HEK293 (cell line): ENCODE measurements around the gene HERC4.

ENCODE experiments used
- CTCF ChIA-PET: fragments of 350-600 bp; formaldehyde crosslinking; extraction: SDS; loops from one replicate; lab custom pipeline; 2021; ENCODE audit warnings: antibody characterized with exemption; lab: Yijun Ruan, JAX
- POLR2A ChIA-PET: fragments of 300-600 bp; formaldehyde crosslinking; extraction: SDS; loops from one replicate; lab custom pipeline; 2020; ENCODE audit warnings: antibody characterized with exemption, inconsistent platforms; lab: Yijun Ruan, JAX
- H3K27ac ChIP-seq: fragments of 200-500 bp; sonication (Bioruptor generic); 2 replicates; pipeline ENCODE4 v1.5.1; 2014; ENCODE audit warnings: low read depth, low read length, control low read depth, inconsistent platforms; ENCODE audit errors: extremely low read depth
- H3K36me3 ChIP-seq, 2 experiments: fragments of 200-500 bp in 1 of 2; sonication (Bioruptor generic) in 1 of 2; 1 replicate in 1 of 2; 2 replicates in 1 of 2; pipeline ENCODE4 v1.5.1; 2014 to 2017; ENCODE audit warnings: inconsistent platforms in 2 of 2, low read length in 2 of 2; ENCODE audit not compliant: control insufficient read depth in 2 of 2, insufficient read depth in 1 of 2
- H3K4me1 ChIP-seq: fragments of 200-500 bp; sonication (Bioruptor generic); 2 replicates; pipeline ENCODE4 v1.5.1; 2014; ENCODE audit warnings: mild to moderate bottlenecking, low read length, inconsistent platforms; ENCODE audit not compliant: control insufficient read depth, insufficient read depth
- H3K4me3 ChIP-seq: 2 replicates; pipeline ENCODE4 v1.5.1; 2011; ENCODE audit warnings: low read depth, mild to moderate bottlenecking, control low read depth, low read length, moderate library complexity
- H3K9me3 ChIP-seq: fragments of 200-500 bp; sonication (Bioruptor generic); 2 replicates; pipeline ENCODE4 v1.5.1; 2014; ENCODE audit warnings: low read depth, low read length, inconsistent platforms; ENCODE audit not compliant: control insufficient read depth, insufficient read depth
- BCL11B ChIP-seq: fragments of 450-650 bp; formaldehyde crosslinking; IDR thresholded peaks from 2 replicates; pipeline ENCODE4 v1.5.1; 2016; ENCODE audit warnings: low read depth, missing biosample characterization, missing genetic modification characterization
- EGR2 ChIP-seq: fragments of 450-650 bp; formaldehyde crosslinking; IDR thresholded peaks from 2 replicates; pipeline ENCODE4 v1.5.1; 2016; ENCODE audit warnings: low read depth, missing biosample characterization, missing genetic modification characterization
- OVOL3 ChIP-seq: fragments of 450-650 bp; formaldehyde crosslinking; IDR thresholded peaks from 2 replicates; pipeline ENCODE4 v1.5.1; 2016; ENCODE audit warnings: missing biosample characterization, missing genetic modification characterization
- RBAK ChIP-seq: fragments of 450-650 bp; formaldehyde crosslinking; IDR thresholded peaks from 2 replicates; pipeline ENCODE4 v1.5.1; 2016; ENCODE audit warnings: missing biosample characterization, missing genetic modification characterization
- TCF7L2 ChIP-seq: IDR thresholded peaks from 2 replicates; pipeline ENCODE4 v1.6.1; 2011; ENCODE audit warnings: low read depth, mild to moderate bottlenecking, inconsistent platforms, low read length, moderate library complexity, borderline replicate concordance
- YY1 ChIP-seq: fragments of 450-650 bp; formaldehyde crosslinking; IDR thresholded peaks from 2 replicates; pipeline ENCODE4 v1.5.1; 2018; ENCODE audit warnings: missing biosample characterization, missing genetic modification characterization
- ZBTB8A ChIP-seq: fragments of 450-650 bp; formaldehyde crosslinking; IDR thresholded peaks from 2 replicates; pipeline ENCODE4 v1.5.1; 2016; ENCODE audit warnings: missing biosample characterization, missing genetic modification characterization
- ZFHX2 ChIP-seq: fragments of 450-650 bp; formaldehyde crosslinking; conservative IDR thresholded peaks from 2 replicates; pipeline ENCODE4 v1.5.1; 2016; ENCODE audit warnings: missing biosample characterization, missing genetic modification characterization
- ZNF133 ChIP-seq: fragments of 450-650 bp; formaldehyde crosslinking; IDR thresholded peaks from 2 replicates; pipeline ENCODE4 v1.5.1; 2016; ENCODE audit warnings: missing biosample characterization, missing genetic modification characterization
- ZNF157 ChIP-seq: fragments of 450-650 bp; formaldehyde crosslinking; IDR thresholded peaks from 2 replicates; pipeline ENCODE4 v1.5.1; 2016; ENCODE audit warnings: missing biosample characterization, missing genetic modification characterization
- ZNF169 ChIP-seq: fragments of 450-650 bp; formaldehyde crosslinking; IDR thresholded peaks from 2 replicates; pipeline ENCODE4 v1.5.1; 2016; ENCODE audit warnings: missing biosample characterization, missing genetic modification characterization
- ZNF174 ChIP-seq: fragments of 450-650 bp; formaldehyde crosslinking; IDR thresholded peaks from 2 replicates; pipeline ENCODE4 v1.5.0; 2017; ENCODE audit warnings: missing biosample characterization, mild to moderate bottlenecking, missing genetic modification characterization
- ZNF19 ChIP-seq: fragments of 450-650 bp; formaldehyde crosslinking; IDR thresholded peaks from 2 replicates; pipeline ENCODE4; 2016; ENCODE audit warnings: missing biosample characterization, missing genetic modification characterization, low read depth
- ZNF202 ChIP-seq: fragments of 450-650 bp; formaldehyde crosslinking; IDR thresholded peaks from 2 replicates; pipeline ENCODE4 v1.5.1; 2016; ENCODE audit warnings: missing biosample characterization, missing genetic modification characterization, borderline replicate concordance
- ZNF214 ChIP-seq: fragments of 450-650 bp; formaldehyde crosslinking; IDR thresholded peaks from 2 replicates; pipeline ENCODE4 v1.5.1; 2017; ENCODE audit warnings: missing biosample characterization, mild to moderate bottlenecking, missing genetic modification characterization, borderline replicate concordance
- ZNF404 ChIP-seq: fragments of 450-650 bp; formaldehyde crosslinking; IDR thresholded peaks from 2 replicates; pipeline ENCODE4 v1.5.1; 2017; ENCODE audit warnings: missing biosample characterization, missing genetic modification characterization
- ZNF560 ChIP-seq: fragments of 450-650 bp; formaldehyde crosslinking; IDR thresholded peaks from 2 replicates; pipeline ENCODE4 v1.5.1; 2017; ENCODE audit warnings: missing biosample characterization, missing genetic modification characterization, borderline replicate concordance
- ZNF664 ChIP-seq: fragments of 450-650 bp; formaldehyde crosslinking; IDR thresholded peaks from 2 replicates; pipeline ENCODE4 v1.5.1; 2016; ENCODE audit warnings: missing biosample characterization, missing genetic modification characterization
- ZNF776 ChIP-seq: fragments of 450-650 bp; formaldehyde crosslinking; IDR thresholded peaks from 2 replicates; pipeline ENCODE4 v1.5.0; 2017; ENCODE audit warnings: missing biosample characterization, missing genetic modification characterization, borderline replicate concordance
- TF ChIP-seq, protein P1 (sequence below): fragments of 450-650 bp; formaldehyde crosslinking; IDR thresholded peaks from 2 replicates; pipeline ENCODE4 v1.5.1; 2016; ENCODE audit warnings: missing biosample characterization, missing genetic modification characterization
- TF ChIP-seq, protein P2 (sequence below): fragments of 450-650 bp; formaldehyde crosslinking; IDR thresholded peaks from 2 replicates; pipeline ENCODE4 v1.5.1; 2016; ENCODE audit warnings: missing biosample characterization, missing genetic modification characterization
- TF ChIP-seq, protein P3 (sequence below): fragments of 450-650 bp; formaldehyde crosslinking; IDR thresholded peaks from 2 replicates; pipeline ENCODE4 v1.5.1; 2016; ENCODE audit warnings: missing biosample characterization, missing genetic modification characterization
- TF ChIP-seq, protein P4 (sequence below): fragments of 450-650 bp; formaldehyde crosslinking; IDR thresholded peaks from 2 replicates; pipeline ENCODE4 v1.5.0; 2017; ENCODE audit warnings: missing biosample characterization, missing genetic modification characterization, borderline replicate concordance
- TF ChIP-seq, protein P5 (sequence below): fragments of 450-650 bp; formaldehyde crosslinking; IDR thresholded peaks from 2 replicates; pipeline ENCODE4 v1.5.1; 2016; ENCODE audit warnings: missing biosample characterization, missing genetic modification characterization

Gene HERC4

DNA sequence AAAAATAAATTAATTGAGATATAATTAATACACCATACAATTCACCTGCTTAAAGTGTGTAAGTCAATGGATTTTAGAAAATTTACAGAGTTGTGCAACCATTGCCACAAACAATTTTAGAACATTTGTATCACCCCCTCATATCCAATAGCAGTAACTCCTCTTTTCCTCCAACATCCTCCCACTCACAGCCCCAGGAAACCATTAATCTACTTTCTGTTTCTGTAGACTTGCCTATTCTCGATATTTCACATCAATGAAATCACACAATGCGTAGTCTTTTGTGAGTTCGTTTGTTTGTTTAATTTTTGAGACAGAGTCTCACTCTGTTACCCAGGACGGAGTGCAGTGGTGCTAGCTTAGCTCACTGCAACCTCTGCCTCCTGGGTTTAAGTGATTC lies 13.7 kb upstream of the HERC4 start:
- H3K4me1 ChIP-seq: no peaks in the 10 kb centered on the region
- no peak overlapping the region for H3K4me3 ChIP-seq
- no peaks in the 10 kb centered on the region for H3K36me3 ChIP-seq
- no peaks in the 10 kb centered on the region for H3K9me3 ChIP-seq
- POLR2A ChIA-PET: interaction anchor here (1.3 kb wide), 1 partner anchor 15 kb away, joined by 3 read pairs; no protein-coding TSS in a partner anchor
- peak; percentile 48; the same call in 1 of the 2 replicates for TF ChIP-seq EGR2 (tag by site-specific recombination)
- TF ChIP-seq RBAK (tag by site-specific recombination): no peak
- TF ChIP-seq, protein P1, sequence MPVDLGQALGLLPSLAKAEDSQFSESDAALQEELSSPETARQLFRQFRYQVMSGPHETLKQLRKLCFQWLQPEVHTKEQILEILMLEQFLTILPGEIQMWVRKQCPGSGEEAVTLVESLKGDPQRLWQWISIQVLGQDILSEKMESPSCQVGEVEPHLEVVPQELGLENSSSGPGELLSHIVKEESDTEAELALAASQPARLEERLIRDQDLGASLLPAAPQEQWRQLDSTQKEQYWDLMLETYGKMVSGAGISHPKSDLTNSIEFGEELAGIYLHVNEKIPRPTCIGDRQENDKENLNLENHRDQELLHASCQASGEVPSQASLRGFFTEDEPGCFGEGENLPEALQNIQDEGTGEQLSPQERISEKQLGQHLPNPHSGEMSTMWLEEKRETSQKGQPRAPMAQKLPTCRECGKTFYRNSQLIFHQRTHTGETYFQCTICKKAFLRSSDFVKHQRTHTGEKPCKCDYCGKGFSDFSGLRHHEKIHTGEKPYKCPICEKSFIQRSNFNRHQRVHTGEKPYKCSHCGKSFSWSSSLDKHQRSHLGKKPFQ: no peak
- TF ChIP-seq ZNF560 (tag by site-specific recombination): no peak
- no peak for TF ChIP-seq TCF7L2
- TF ChIP-seq ZNF19 (tag by site-specific recombination): no peak
- no peak for TF ChIP-seq ZNF202 (tag by site-specific recombination)
- TF ChIP-seq ZNF133: no peak
- TF ChIP-seq ZNF664 (tag by site-specific recombination): no peak
- no peak for TF ChIP-seq ZNF776 (tag by site-specific recombination)
- TF ChIP-seq ZNF169: no peak
- TF ChIP-seq, protein P2, sequence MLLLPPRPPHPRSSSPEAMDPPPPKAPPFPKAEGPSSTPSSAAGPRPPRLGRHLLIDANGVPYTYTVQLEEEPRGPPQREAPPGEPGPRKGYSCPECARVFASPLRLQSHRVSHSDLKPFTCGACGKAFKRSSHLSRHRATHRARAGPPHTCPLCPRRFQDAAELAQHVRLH: no peak
- no peak for TF ChIP-seq YY1 (tag by site-specific recombination)
- TF ChIP-seq, protein P3, sequence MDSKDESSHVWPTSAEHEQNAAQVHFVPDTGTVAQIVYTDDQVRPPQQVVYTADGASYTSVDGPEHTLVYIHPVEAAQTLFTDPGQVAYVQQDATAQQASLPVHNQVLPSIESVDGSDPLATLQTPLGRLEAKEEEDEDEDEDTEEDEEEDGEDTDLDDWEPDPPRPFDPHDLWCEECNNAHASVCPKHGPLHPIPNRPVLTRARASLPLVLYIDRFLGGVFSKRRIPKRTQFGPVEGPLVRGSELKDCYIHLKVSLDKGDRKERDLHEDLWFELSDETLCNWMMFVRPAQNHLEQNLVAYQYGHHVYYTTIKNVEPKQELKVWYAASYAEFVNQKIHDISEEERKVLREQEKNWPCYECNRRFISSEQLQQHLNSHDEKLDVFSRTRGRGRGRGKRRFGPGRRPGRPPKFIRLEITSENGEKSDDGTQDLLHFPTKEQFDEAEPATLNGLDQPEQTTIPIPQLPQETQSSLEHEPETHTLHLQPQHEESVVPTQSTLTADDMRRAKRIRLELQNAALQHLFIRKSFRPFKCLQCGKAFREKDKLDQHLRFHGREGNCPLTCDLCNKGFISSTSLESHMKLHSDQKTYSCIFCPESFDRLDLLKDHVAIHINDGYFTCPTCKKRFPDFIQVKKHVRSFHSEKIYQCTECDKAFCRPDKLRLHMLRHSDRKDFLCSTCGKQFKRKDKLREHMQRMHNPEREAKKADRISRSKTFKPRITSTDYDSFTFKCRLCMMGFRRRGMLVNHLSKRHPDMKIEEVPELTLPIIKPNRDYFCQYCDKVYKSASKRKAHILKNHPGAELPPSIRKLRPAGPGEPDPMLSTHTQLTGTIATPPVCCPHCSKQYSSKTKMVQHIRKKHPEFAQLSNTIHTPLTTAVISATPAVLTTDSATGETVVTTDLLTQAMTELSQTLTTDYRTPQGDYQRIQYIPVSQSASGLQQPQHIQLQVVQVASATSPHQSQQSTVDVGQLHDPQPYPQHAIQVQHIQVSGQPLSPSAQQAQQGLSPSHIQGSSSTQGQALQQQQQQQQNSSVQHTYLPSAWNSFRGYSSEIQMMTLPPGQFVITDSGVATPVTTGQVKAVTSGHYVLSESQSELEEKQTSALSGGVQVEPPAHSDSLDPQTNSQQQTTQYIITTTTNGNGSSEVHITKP (tag by site-specific recombination): no peak
- peak; percentile 70 for TF ChIP-seq ZFHX2 (tag by site-specific recombination)
- TF ChIP-seq BCL11B (tag by site-specific recombination): no peak
- TF ChIP-seq ZNF174 (tag by site-specific recombination): no peak
- H3K27ac ChIP-seq: no peak overlapping the region
- CTCF ChIA-PET: interaction anchor here (0.9 kb wide), 1 partner anchor 12 kb away, joined by 4 read pairs; no protein-coding TSS in a partner anchor

DNA sequence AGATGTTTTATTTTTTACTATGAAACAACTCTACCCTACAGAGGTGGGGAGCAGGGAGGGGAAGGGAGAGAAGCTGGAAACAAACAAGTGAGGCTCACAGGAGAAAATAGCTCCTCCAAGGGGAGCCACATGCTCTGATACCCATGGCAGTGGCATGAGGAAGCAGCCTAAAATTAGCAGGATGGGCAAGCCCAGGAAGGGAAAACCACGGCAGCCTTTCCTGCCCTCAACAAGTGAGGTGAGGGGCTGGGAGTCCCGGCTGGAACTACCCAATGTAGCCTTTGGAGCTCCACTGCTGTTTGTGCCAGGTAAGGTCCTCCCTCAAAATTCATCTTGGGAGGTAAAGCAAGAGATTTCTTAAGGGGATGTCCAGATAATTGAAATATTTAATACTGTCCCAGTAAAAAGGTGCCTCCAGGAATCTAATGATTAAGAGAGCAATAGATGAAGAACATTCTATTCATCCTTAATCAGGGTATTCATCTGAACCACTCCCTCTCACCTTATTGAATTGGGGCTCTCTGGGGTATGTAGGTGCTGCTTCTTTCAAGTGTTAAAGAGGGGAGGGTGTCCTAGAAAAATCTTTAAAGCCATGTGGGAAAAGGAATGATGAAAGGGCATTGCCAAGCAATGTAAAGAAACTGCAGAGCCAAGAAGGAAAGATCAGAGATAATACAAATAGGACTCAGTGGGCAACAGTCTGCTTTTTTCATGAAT lies 12.8 kb upstream of the HERC4 start:
- no peaks in the 10 kb centered on the region for H3K36me3 ChIP-seq
- POLR2A ChIA-PET: interaction anchor here (0.6 to 1.3 kb wide), 2 partner anchors 14 to 202 kb away, joined by 3 to 4 read pairs; no protein-coding TSS in a partner anchor
- H3K27ac ChIP-seq: no peak overlapping the region
- no peaks in the 10 kb centered on the region for H3K4me1 ChIP-seq
- no peak overlapping the region for H3K4me3 ChIP-seq
- CTCF ChIA-PET: interaction anchor here (0.6 to 0.9 kb wide), 2 partner anchors 11 to 1108 kb away, joined by 4 read pairs; no protein-coding TSS in a partner anchor
- H3K9me3 ChIP-seq: no peaks in the 10 kb centered on the region
- TF ChIP-seq ZBTB8A (tag by site-specific recombination) (no peak), ZNF157 (no peak), ZNF214 (tag by site-specific recombination) (no peak), ZNF404 (tag by site-specific recombination) (no peak), OVOL3 (no peak)
- TF ChIP-seq, protein P4, sequence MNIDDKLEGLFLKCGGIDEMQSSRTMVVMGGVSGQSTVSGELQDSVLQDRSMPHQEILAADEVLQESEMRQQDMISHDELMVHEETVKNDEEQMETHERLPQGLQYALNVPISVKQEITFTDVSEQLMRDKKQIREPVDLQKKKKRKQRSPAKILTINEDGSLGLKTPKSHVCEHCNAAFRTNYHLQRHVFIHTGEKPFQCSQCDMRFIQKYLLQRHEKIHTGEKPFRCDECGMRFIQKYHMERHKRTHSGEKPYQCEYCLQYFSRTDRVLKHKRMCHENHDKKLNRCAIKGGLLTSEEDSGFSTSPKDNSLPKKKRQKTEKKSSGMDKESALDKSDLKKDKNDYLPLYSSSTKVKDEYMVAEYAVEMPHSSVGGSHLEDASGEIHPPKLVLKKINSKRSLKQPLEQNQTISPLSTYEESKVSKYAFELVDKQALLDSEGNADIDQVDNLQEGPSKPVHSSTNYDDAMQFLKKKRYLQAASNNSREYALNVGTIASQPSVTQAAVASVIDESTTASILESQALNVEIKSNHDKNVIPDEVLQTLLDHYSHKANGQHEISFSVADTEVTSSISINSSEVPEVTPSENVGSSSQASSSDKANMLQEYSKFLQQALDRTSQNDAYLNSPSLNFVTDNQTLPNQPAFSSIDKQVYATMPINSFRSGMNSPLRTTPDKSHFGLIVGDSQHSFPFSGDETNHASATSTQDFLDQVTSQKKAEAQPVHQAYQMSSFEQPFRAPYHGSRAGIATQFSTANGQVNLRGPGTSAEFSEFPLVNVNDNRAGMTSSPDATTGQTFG: no peak
- TF ChIP-seq, protein P5, sequence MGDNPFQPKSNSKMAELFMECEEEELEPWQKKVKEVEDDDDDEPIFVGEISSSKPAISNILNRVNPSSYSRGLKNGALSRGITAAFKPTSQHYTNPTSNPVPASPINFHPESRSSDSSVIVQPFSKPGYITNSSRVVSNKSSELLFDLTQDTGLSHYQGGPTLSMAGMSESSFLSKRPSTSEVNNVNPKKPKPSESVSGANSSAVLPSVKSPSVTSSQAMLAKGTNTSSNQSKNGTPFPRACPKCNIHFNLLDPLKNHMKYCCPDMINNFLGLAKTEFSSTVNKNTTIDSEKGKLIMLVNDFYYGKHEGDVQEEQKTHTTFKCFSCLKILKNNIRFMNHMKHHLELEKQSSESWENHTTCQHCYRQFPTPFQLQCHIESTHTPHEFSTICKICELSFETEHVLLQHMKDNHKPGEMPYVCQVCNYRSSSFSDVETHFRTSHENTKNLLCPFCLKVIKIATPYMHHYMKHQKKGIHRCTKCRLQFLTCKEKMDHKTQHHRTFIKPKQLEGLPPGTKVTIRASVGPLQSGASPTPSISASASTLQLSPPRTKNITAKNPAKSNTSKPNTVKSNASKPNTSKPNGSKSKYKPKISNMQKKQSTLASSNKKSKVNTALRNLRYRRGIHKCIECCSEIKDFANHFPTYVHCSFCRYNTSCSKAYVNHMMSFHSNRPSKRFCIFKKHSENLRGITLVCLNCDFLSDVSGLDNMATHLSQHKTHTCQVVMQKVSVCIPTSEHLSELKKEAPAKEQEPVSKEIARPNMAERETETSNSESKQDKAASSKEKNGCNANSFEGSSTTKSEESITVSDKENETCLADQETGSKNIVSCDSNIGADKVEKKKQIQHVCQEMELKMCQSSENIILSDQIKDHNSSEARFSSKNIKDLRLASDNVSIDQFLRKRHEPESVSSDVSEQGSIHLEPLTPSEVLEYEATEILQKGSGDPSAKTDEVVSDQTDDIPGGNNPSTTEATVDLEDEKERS (tag by site-specific recombination): no peak
